T-helper 2 cell treated with Interferon-gamma antibody and Interleukin-4, amounts not matched to agents 5 μg/mL and 100 μg/mL, for 36 hours (primary cell): Measurements from ENCODE around the gene GPR146.
"Not testable (repeated sequence)": the region's sequence is repeated elsewhere in the genome, so short reads cannot be mapped to it uniquely, and the experiment has no call there.

Experiments
- DNase-seq: peaks from one replicate; pipeline ENCODE4 v3.0.0; 2021; ENCODE audit warnings: low spot score
- H3K27ac Mint-ChIP-seq: one replicate; pipeline ENCODE4 v1.8.0; 2021; ENCODE audit warnings: mild to moderate bottlenecking, mixed read lengths
- H3K27me3 Mint-ChIP-seq: one replicate; pipeline ENCODE4 v1.8.0; 2021; ENCODE audit warnings: low read depth, mixed read lengths
- H3K36me3 Mint-ChIP-seq: one replicate; pipeline ENCODE4 v1.8.0; 2021; ENCODE audit warnings: low read depth, mixed read lengths
- H3K4me1 Mint-ChIP-seq: one replicate; pipeline ENCODE4 v1.8.0; 2021; ENCODE audit warnings: low read depth, mixed read lengths
- H3K4me3 Mint-ChIP-seq: one replicate; pipeline ENCODE4 v1.8.0; 2022; ENCODE audit warnings: mild to moderate bottlenecking, moderate library complexity, mixed read lengths
- H3K9me3 Mint-ChIP-seq: one replicate; pipeline ENCODE4 v1.8.0; 2021; ENCODE audit warnings: mixed read lengths

The GPR146 gene

DNA sequence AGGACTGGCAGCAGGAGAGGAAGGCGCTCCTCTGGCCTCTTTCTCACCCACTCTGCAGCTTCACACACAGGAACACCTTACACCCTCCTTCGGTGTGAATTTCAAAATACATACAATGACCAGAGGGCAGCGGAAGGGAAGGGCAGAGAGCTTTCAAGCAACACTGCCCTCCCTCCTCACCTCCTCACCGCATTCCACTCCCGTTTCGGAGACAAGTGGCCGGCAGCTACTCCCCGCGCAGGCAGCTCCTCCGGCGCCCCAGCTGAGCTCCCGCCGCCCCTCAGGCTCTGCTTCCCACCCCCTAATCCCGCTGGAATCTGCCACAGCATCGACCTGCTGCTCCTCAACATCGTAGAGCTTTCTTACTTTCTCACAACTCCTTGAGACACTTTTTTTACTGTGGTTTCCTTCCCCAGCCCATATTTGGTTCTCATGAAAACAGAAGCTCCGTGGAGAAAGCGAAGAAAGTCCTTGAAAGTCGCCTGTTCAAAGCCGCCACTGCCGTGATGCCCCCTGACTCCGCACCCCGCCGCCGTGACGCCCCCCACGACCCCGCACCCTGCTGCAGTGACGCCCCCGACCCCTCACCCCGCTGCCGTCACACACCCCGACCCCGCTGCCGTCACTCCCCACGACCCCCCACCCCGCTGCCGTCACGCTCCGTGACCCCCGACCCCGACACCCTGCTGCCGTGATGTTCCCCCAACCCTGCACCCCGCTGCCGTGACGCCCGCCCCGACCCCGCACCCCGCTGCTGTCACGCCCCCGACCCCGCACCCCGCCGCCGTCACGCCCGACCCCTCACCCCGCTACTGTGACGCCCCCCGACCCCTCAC, 29.0 kb downstream of the GPR146 start:
- H3K9me3 Mint-ChIP-seq, result peaks cover 4% of the 10 kb centered on the region
- H3K27me3 Mint-ChIP-seq, result no peaks in the 10 kb centered on the region
- no peak overlapping the region for H3K27ac Mint-ChIP-seq
- H3K4me3 Mint-ChIP-seq, result no peak overlapping the region
- no peaks in the 10 kb centered on the region for H3K4me1 Mint-ChIP-seq
- DNase-seq, result no peak
- no peaks in the 10 kb centered on the region for H3K36me3 Mint-ChIP-seq

DNA sequence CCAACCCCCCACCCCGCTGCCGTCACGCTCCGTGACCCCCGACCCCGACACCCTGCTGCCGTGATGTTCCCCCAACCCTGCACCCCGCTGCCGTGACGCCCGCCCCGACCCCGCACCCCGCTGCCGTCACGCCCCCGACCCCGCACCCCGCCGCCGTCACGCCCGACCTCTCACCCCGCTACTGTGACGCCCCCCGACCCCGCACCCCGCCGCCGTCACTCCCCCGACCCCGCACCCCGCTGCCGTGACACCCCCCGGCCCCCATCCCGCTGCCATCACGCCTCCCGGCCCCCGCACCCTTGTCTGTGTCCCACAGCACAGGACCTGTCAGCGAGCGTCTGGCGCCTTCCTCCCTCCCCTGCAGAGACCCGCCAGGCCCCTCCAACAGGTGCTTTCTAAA, 29.7 kb downstream of the GPR146 start:
- not testable (repeated sequence) for H3K27me3 Mint-ChIP-seq, H3K27ac Mint-ChIP-seq, DNase-seq, H3K9me3 Mint-ChIP-seq, H3K4me3 Mint-ChIP-seq, H3K4me1 Mint-ChIP-seq, H3K36me3 Mint-ChIP-seq

- DNase-seq, result no peak
- H3K27ac Mint-ChIP-seq, result no peak overlapping the region
- H3K9me3 Mint-ChIP-seq, result peaks cover 4% of the 10 kb centered on the region
- no peak overlapping the region for H3K4me3 Mint-ChIP-seq
- no peaks in the 10 kb centered on the region for H3K4me1 Mint-ChIP-seq
- H3K27me3 Mint-ChIP-seq, result no peaks in the 10 kb centered on the region
- H3K36me3 Mint-ChIP-seq, result no peaks in the 10 kb centered on the region
Observed at GRCh38 chr7:1074593-1075431, 30.5 kb downstream of the GPR146 start.

GRCh38 chr7:1076184-1077072, 32.1 kb downstream of the GPR146 start:
- no peak for DNase-seq
- Mint-ChIP-seq H3K27me3 (no peaks in the 10 kb centered on the region), H3K4me3 (no peak overlapping the region), H3K27ac (no peak overlapping the region), H3K4me1 (no peaks in the 10 kb centered on the region), H3K36me3 (no peaks in the 10 kb centered on the region), H3K9me3 (no peaks in the 10 kb centered on the region)

GRCh38 chr7:1078519-1078918, 34.2 kb downstream of the GPR146 start:
- Mint-ChIP-seq H3K36me3 (no peaks in the 10 kb centered on the region), H3K4me3 (no peak overlapping the region), H3K27ac (no peak overlapping the region), H3K27me3 (no peaks in the 10 kb centered on the region), H3K9me3 (no peaks in the 10 kb centered on the region), H3K4me1 (no peaks in the 10 kb centered on the region)
- no peak for DNase-seq

GRCh38 chr7:1078985-1079384, 34.6 kb downstream of the GPR146 start:
- no peaks in the 10 kb centered on the region for H3K36me3 Mint-ChIP-seq
- H3K27ac Mint-ChIP-seq, result no peak overlapping the region
- no peaks in the 10 kb centered on the region for H3K4me1 Mint-ChIP-seq
- no peak for DNase-seq
- no peak overlapping the region for H3K4me3 Mint-ChIP-seq
- H3K9me3 Mint-ChIP-seq, result no peaks in the 10 kb centered on the region
- H3K27me3 Mint-ChIP-seq, result no peaks in the 10 kb centered on the region

GRCh38 chr7:1079546-1079945, 35.2 kb downstream of the GPR146 start:
- Mint-ChIP-seq H3K4me1 (no peaks in the 10 kb centered on the region), H3K36me3 (no peaks in the 10 kb centered on the region), H3K9me3 (no peaks in the 10 kb centered on the region), H3K27ac (no peak overlapping the region), H3K4me3 (no peak overlapping the region), H3K27me3 (no peaks in the 10 kb centered on the region)
- DNase-seq, result no peak

- Mint-ChIP-seq H3K4me3 (no peak overlapping the region), H3K27me3 (no peaks in the 10 kb centered on the region), H3K4me1 (no peaks in the 10 kb centered on the region), H3K27ac (no peak overlapping the region), H3K9me3 (no peaks in the 10 kb centered on the region), H3K36me3 (no peaks in the 10 kb centered on the region)
- DNase-seq, result no peak
Observed at GRCh38 chr7:1080252-1080920, 36.0 kb downstream of the GPR146 start.

DNA sequence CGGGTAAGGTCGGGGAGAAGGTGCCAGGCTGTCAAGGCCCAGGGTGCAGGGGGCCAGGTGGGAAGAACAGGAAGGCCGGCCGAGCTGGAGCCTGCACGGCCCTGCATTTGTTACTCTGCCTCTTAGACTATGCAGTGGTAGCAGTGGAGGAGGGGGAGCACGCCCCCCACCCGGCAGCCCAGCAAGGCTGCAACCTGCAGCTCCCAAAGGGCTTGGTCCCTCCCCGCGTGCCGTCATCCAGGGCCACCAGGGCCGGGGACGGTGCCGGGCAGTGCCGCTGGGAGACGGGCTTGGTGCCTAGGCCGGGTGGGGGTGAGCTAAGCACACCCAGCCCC, 36.5 kb downstream of the GPR146 start:
- H3K27ac Mint-ChIP-seq, result no peak overlapping the region
- no peaks in the 10 kb centered on the region for H3K36me3 Mint-ChIP-seq
- DNase-seq, result no peak
- no peaks in the 10 kb centered on the region for H3K27me3 Mint-ChIP-seq
- no peaks in the 10 kb centered on the region for H3K9me3 Mint-ChIP-seq
- no peaks in the 10 kb centered on the region for H3K4me1 Mint-ChIP-seq
- no peak overlapping the region for H3K4me3 Mint-ChIP-seq

GRCh38 chr7:1081336-1081735, 37.0 kb downstream of the GPR146 start:
- Mint-ChIP-seq H3K36me3 (no peaks in the 10 kb centered on the region), H3K4me3 (no peak overlapping the region), H3K9me3 (no peaks in the 10 kb centered on the region), H3K27me3 (no peaks in the 10 kb centered on the region), H3K27ac (no peak overlapping the region), H3K4me1 (no peaks in the 10 kb centered on the region)
- DNase-seq, result no peak

DNA sequence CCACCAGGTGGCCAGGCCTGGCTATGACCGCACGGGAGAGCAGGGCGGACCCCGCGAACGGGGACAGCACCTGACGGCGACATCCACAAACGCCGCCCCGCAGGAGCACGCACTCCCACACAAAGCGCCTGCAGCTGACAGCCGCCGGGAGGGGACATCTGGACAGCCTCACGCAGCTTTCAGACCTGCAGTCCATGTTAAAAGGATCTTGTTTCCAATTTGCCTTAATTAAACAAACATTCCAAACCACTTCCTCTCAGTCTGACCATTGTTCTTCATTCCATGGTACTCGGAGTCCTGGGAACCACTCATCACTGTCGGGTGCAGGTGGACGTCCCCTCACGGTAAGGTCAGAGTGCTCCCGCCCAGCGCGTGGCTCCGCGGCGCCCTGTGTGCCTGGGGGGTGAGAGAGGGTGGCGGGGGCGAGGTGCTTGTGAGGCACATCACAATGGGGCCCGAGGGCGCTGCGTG, 37.6 kb downstream of the GPR146 start:
- no peaks in the 10 kb centered on the region for H3K9me3 Mint-ChIP-seq
- peaks cover 3% of the 10 kb centered on the region for H3K4me1 Mint-ChIP-seq
- no peaks in the 10 kb centered on the region for H3K36me3 Mint-ChIP-seq
- DNase-seq, result no peak
- H3K4me3 Mint-ChIP-seq, result no peak overlapping the region
- no peak overlapping the region for H3K27ac Mint-ChIP-seq
- no peaks in the 10 kb centered on the region for H3K27me3 Mint-ChIP-seq

GRCh38 chr7:1083729-1084657, 39.6 kb downstream of the GPR146 start:
- DNase-seq, result no peak
- Mint-ChIP-seq H3K4me1 (peaks cover 8% of the 10 kb centered on the region), H3K4me3 (no peak overlapping the region), H3K27ac (no peak overlapping the region), H3K36me3 (no peaks in the 10 kb centered on the region), H3K27me3 (no peaks in the 10 kb centered on the region), H3K9me3 (no peaks in the 10 kb centered on the region)
